ACHN (cell line): ENCODE measurements around the gene CCDC116.
"Not testable (repeated sequence)": the region's sequence is repeated elsewhere in the genome, so short reads cannot be mapped to it uniquely, and the experiment has no call there.

Experiments used
- DNase-seq: peaks from one replicate; pipeline ENCODE4 v3.0.0-alpha.2; 2015
- in situ Hi-C: cut with HindIII; loops from 2 replicates; pipeline ENCODE4 v1.10.0; 2017; ENCODE audit warnings: low sequenced_read_pairs, low pct_ligation_motif_present, low pct_unique_long_range_greater_than_20kb

The CCDC116 gene

DNA sequence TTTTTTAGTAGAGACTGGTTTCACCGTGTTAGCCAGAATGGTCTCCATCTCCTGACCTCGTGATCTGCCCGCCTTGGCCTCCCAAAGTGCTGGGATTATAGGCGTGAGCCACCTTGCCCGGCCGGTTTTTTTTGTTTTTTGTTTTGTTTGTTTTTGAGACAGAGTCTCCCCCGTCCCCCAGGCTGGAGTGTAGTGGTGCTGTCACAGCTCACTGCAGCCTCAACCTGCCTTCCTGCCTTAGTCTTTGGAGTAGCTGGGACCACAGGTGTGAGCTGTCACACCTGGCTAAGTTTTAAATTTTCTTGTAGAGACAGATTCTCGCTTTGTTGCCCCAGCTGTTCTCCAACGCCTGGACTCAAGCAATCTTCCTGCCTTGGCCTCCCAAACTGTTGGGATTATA lies 36.5 kb downstream of the CCDC116 start:
- no peak for DNase-seq
- in situ Hi-C loops, result no loop called here

- no peak for DNase-seq
- in situ Hi-C loops, result no loop called here
These were observed 39.6 kb downstream of the CCDC116 start for GRCh38 chr22:21672107-21672629.

DNA sequence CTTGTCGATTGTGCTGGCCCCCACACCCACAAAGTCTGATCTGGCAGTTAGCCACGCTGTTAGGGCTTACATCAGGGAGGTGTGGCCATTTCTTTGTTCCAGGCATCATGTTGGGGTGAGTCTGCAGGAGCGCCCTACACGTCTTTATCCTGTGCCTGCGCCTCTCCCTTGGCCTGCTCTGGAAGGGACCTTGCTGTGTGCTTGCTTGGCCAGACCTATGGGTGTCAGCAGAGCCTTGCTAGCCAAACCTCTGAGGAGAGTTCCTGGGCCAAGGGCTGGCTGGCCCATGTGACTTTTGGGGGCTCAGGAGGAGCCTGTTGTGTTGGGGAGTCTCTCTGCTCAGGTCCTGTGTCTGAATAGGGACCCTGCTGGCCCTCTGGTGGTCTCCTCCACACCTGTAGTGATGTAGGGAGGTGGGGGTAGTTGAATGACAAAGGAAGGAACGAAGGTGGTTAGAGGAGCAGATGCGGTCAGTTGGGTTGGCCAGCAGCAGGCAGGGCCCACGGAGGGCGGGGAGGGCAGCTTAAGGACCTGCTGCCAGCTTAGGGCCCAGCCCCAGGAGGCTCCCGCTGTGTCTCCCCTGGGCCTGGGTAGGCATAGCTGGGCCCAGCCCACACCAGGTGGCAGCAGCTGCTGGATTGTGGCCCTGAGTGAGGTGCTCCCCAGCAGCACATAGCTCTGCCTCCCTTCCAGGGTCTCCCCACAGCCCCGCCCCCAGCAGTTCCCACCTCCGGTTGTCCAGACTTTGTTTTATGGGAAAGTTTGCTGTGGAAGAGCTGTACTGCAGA lies 41.2 kb downstream of the CCDC116 start:
- DNase-seq, result no peak
- in situ Hi-C loops, result no loop called here

- in situ Hi-C loops, result no loop called here
- peak; percentile 24 for DNase-seq
These were observed 42.2 kb downstream of the CCDC116 start for GRCh38 chr22:21674638-21675245.

DNA sequence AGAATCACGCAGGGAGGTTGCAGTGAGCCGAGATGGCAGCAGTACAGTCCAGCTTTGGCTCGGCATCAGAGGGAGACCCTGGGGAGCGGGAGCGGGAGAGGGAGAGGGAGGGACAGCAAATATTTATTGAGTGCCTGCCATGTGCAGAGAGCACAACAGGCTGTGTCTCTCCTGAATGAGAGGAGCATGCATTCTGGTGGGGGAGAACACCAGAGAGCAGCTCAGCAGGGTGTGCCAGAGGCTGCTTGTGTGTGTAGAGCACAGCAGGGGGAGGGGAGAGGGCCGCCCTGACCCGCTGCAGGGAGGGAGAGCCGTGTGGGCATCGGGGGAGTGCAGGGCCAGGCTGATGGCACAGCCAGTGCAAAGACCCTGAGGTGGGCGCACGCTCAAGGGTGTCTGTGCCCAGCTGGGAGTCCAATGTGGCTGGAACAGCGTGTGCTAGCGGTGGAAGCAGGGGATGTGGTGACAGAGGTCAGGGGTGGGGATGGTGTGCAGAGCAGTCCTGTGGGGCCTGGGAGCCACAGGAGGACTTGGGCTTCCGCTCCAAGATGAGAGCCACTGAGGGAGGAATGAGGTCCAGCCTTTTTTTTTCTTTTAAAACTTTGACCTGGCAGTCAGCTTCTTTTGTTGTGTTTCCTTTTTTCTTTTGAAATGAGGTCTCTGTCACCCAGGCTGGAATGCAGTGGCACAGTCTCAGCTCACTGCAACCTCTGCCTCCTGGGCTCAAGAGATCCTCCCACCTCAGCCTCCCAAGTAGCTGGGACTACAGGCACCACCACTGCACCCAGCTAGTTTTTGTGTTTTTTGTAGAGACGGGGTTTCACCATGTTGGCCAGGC lies 45.3 kb downstream of the CCDC116 start:
- DNase-seq, result no peak
- in situ Hi-C loops, result no loop called here

GRCh38 chr22:21678842-21679241 lies 46.3 kb downstream of the CCDC116 start:
- in situ Hi-C loops, DNase-seq: not testable (repeated sequence)

- DNase-seq, result no peak
- in situ Hi-C loops, result no loop called here
These were observed 46.8 kb downstream of the CCDC116 start for GRCh38 chr22:21679383-21679782.

GRCh38 chr22:21680830-21681565 lies 48.4 kb downstream of the CCDC116 start:
- DNase-seq, result no peak
- in situ Hi-C loops, result no loop called here

GRCh38 chr22:21681566-21682370 lies 49.2 kb downstream of the CCDC116 start:
- DNase-seq, result no peak
- in situ Hi-C loops, result no loop called here

- DNase-seq, result peak; percentile 51
- in situ Hi-C loops, result no loop called here
These were observed 50.0 kb downstream of the CCDC116 start for GRCh38 chr22:21682385-21683175.

DNA sequence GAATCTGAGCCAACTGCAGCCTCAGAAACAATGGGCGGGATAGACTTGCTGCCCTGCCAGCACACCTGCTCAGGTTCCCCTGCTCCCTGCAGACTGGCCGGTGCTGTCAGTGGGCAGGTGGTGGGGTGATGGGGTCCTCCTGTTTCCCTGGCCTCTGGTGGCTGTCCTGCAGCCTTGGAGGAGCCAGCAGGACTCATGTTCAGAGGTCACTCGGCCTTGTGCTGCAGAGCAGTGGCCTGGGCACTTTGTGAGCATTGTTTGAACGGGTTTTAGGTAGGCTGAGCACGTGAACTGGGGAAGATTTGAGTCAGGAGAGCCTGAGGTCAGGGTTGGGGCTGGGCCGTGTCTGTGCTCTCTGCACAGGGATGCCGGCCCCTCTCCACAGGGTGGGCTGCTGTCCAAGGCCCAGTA lies 50.8 kb downstream of the CCDC116 start:
- DNase-seq, result no peak
- in situ Hi-C loops, result no loop called here

GRCh38 chr22:21684492-21685163 lies 52.1 kb downstream of the CCDC116 start:
- DNase-seq, result no peak
- in situ Hi-C loops, result no loop called here

GRCh38 chr22:21685164-21685513 lies 52.6 kb downstream of the CCDC116 start:
- DNase-seq, result no peak
- in situ Hi-C loops, result no loop called here

- in situ Hi-C loops, result no loop called here
These were observed 53.6 kb downstream of the CCDC116 start for GRCh38 chr22:21686193-21686608.

More at GRCh38 chr22:21686193-21686608, 53.6 kb downstream of the CCDC116 start:
- no peak for DNase-seq
